ENCODE results near the gene RAB30.
"Not testable (repeated sequence)": the region's sequence is repeated elsewhere in the genome, so short reads cannot be mapped to it uniquely, and the experiment has no call there.

RAB30 gene

DNA sequence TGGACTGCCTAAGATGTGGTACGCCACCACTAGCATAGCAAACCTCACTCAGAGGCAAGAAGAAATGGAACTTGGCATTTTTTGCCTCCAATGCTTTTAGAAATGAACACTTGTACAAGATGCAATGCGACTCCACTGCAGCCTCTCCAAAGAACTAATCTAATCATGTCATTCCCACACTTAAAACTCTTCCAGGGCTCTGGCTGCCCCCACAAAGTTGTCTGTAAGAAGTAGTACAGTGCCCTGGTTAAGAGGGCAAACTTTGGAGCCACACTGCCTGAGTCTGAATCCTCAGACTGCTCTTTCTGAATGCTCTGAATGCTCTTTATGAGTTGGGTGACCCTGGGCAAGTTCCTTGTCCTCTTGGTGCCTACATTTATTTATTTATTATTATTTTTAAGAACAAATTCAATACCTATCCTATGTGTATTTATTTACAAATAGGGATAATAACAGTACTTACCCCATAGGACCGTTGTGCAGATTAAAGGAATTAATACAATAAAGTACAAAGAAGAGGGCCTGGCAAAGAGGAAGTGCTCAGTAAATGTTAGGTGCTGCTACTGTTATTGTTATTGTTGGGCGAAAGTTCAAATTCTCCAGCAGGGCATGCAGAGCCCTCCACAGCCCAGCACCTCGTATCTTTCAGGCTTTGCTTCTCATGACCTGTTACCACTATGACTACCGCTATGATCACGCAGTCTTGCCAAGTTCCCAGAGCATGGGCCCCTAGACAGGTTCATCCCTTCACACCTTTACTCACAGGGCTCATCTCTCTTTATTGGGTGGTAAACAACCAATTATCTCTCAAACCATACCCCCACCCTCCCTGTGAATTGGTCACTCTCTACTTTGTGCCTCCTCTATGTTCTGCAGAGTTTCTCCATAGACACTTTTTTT lies 59.3 kb downstream of the RAB30 start:
- in situ Hi-C loops (cut with HindIII; ENCODE audit: low sequenced_read_pairs): no loop called here

DNA sequence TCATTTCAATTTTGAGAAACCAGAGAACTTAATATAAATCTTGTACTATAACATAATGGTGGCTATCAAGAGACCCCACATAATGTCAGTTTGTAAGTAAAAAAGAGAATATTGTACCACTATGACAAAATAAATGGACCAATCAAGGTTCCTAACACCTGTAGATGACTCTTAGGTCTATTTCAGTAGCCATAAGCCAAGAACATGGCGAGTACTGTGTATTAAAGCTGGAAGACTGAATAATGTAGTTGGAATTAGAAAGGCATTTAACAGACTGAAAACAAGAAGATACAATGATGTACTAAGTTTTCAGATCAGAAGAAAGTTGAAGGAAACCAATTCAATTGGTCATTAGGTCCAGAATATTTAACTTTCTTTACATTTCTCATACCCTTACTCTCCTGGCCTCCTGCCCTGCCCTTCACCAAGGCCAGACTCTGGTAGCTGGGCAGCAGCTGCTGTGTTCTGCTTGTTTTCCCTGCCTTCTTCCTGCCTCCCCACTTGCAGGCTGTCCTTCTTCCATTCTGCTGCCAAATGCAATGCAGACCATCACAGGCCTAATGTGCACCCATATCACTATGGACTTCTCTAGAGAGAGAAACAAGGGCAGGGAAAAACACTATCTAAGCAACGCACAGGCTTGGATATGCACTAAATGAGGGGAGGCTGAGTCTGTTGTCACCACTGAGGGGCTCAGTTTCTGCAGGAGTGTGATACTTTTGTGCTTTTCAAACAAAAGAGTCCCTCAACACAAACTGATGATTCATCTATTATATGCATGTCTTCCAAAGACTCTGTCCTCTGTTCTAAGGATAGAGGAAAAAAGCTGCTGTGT lies 60.1 kb downstream of the RAB30 start:
- in situ Hi-C loops (cut with HindIII; ENCODE audit: low sequenced_read_pairs): no loop called here

DNA sequence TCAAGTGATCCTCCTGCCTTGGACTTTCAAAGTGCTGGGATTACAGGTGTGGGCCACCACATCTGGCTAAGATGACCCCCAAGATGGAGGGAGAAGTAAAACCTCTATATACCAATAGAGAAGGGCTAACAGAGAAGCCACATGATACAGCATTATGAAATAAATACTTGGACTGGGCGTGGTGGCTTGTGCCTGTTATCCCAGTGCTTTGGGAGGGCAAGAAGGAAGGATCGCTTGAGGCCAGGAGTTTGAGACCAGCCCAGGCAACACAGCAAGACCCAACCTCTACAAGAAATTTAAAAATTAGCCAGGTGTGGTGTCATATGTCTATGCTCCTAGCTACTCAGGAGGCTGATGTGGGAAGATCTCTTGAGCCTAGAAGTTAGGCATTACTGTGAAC lies 61.7 kb downstream of the RAB30 start:
- in situ Hi-C loops (cut with HindIII; ENCODE audit: low sequenced_read_pairs): no loop called here

DNA sequence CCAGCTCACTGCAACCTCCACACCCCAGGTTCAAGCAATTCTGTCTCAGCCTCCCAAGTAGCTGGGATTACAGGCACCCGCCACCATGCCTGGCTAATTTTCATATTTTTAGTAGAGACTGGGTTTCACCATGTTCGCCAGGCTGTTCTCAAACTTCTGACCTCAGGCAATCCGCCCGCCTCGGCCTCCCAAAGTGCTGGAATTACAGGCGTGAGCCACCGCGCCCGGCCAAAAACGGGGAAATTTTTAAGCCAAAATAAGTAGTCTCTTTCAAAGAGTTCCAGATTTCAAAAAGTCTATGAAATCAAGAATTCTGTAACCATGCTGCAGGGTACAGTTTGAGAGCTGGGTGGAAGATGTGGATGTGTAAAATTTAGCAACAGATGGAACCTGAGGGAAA lies 62.6 kb downstream of the RAB30 start:
- in situ Hi-C loops (cut with HindIII; ENCODE audit: low sequenced_read_pairs): not testable (repeated sequence)

DNA sequence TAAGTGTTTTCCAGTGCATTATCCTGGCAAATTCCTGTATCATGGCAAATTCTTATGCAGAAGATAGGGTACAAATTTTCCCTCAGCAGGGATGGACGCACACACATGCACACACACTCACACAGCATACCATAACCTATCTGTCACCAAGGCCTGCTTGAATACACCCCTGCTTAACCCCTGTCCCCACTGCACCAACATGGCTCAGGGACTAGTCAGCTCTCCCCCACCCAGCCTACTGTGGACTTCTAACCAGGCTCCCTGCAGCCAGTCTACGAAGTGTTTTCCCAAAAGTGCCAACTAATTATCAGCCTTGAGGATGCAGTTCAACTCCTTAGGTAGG lies 63.1 kb downstream of the RAB30 start:
- in situ Hi-C loops (cut with HindIII; ENCODE audit: low sequenced_read_pairs): no loop called here

DNA sequence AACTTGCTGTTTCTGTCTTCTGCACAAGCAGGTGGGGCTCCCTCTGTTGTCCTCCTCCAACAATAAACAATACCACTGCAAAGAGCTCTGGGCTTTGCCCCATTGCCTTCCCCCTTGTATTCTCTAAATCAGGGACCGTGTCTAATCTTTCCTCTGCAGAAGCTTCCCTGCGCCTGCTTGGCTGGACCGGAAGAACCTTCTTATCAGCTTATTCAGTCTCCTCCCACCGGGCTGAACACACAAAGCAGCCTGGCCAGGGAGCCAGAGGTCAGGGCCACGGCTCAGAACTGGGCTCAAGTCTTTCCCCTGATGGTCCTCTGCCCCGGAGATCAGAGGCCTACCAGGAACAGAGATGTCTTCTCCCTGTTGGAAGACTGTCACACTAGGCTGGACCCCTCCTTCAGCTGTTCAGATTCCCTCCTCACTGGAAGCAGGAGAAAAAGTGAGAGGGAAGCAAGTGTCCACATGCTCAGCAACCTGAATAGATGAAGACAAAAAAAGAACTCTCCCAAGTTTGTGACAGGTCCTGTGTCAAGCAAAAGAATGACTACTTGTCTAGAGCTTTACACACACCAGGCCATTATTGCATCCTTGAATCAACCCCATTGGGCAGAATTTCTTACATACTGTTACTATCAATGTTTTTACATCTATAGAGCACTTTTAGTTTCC lies 63.7 kb downstream of the RAB30 start:
- in situ Hi-C loops (cut with HindIII; ENCODE audit: low sequenced_read_pairs): no loop called here

DNA sequence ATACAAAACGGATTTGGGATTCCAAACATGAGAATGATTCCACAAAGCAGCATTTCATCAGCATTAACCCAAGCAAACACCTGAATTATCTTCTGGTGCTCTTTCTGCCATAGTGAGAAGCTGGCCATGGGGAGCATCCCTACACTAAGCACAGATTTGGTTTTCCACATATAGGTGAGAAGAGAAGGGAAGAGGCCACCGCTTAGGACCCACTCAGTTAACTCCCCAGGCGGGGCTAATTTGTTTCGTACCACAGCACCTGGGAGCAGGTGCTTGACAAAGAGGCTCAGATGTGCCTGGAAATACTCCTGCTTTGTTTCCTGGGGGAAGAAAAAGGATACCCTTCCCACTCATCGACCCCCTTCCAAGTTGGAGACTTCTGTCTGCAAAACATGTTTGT lies 64.2 kb downstream of the RAB30 start:
- in situ Hi-C loops (cut with HindIII; ENCODE audit: low sequenced_read_pairs): no loop called here

DNA sequence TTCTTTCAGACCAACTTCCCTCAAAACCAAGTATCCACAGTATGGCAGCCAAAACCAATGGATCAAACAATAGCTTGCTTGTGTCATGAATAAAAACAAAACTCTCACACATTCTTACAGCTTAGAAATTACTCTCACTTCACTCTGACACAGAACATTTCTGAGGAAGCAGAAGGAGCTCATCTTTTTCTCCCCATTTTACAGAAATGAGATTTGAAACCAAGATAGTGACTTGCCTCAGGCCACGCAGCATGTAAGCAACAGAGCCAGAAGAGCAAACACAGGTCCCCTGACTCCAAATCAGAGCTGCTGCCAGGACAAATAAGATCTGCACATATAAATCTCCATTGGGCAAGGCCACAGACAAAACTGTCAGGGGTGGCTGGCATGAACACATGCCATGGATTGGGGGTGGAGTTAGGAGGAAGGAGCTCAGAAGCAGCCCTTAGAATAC lies 64.8 kb downstream of the RAB30 start:
- in situ Hi-C loops (cut with HindIII; ENCODE audit: low sequenced_read_pairs): no loop called here

DNA sequence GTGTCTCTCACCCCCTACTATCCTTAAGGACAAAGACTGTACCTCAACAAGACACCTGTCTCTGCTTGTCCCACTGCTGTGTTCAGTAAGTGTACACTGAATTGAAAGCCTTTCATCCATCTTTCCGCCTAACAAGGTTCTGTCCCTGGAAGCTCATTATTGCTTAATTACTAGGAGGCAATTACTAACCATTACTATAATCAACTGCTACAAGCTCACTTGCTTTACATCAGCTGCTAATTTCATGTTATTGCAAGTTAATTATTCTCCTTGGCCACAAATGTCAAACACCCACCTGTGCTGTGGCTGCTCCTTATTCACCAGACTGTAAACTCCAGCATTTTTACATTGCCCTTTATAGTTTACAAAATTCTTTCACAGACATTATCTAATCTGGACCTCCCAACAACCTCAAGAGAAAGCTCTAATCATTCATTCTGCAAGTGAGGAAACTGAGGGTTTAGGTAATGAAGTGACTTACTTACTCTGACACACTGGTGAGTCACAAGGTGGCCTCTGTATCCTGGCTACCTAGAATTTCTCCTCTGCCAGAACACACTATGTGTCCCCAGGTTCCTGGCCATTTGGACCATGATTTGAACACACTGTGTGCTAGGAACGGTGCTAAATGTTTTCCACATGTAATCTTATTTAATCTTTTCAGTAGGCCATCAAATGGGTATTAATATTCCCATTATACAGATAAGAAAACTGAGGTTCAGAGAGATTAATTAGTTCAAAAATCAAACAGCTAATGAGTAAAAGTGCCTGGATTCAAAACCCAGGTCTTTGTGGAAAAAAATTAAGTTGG lies 66.7 kb downstream of the RAB30 start:
- in situ Hi-C loops (cut with HindIII; ENCODE audit: low sequenced_read_pairs): no loop called here

DNA sequence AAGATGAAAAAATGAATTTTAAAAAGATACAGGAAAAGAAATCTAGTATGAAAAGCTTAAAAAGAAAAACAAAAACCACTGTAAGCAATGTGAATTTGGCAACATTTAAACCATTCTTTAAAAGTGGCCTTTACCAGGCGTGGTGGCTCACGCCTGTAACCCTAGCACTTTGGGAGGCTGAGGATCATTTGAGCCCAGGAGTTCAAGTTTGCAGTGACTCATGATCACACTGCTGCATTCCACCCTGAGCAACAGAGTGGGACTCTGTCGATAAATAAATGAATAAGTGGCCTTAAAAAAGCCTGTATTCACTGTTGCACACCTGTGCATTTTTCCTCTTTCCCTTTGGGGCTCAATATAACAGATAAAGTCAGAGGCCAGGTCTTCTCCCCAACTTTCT lies 69.2 kb downstream of the RAB30 start:
- in situ Hi-C loops (cut with HindIII; ENCODE audit: low sequenced_read_pairs): no loop called here

DNA sequence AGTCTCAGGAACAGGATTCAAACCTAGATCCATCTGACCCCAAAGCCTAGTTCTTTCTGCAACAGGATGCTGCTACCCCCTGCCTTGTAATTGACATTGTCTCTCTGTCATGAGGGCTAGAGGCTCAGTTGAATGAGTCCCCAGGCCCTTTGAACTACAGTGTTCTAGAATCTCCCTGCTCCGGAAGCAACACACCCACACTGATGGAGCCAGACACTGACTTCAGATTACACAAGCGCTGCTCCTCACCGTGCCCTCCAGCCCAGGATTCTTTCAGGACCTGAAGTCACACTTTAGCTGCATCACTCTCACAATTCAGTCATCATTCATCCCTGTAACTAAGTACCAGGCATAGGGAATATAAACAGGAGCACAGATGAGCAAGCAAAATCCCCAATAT lies 69.6 kb downstream of the RAB30 start:
- in situ Hi-C loops (cut with HindIII; ENCODE audit: low sequenced_read_pairs): no loop called here

DNA sequence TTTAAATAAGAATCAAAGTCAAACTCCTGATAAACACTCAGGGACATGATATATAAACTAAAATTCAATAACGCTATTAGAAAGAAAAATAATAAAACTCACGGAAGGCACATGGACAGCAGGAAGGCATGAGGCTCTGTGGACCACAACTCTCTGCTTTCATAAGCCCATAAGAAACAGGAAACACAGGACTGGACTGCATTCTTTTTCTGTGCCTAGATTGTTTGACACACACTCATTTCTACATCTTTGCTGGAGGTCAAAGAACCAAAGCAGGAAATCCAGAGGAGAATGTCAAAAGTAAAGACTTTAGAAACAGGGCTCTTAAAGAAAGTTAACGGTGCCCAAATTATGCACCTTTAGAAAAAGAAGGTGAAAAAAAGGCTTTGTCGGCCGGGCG lies 71.3 kb downstream of the RAB30 start:
- in situ Hi-C loops (cut with HindIII; ENCODE audit: low sequenced_read_pairs): no loop called here

DNA sequence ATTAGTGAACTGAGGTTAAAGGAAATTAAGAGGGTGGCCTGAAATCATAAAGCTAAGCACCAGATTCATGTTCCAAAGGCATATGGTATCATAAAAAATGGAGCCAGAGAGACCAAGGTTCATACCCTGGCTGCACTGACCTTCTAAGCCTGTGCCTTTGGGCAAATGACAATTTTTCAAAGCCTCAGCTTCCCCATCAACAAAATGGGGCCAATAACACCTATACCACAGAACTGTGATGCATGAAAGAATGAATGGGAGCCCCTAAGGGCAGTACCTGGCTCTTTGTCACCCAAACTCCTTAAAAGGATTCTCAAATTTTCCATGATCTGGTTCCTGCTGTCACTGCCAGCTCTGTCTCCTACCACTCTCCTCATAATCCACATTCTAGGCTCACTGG lies 72.5 kb downstream of the RAB30 start:
- in situ Hi-C loops (cut with HindIII; ENCODE audit: low sequenced_read_pairs): no loop called here

DNA sequence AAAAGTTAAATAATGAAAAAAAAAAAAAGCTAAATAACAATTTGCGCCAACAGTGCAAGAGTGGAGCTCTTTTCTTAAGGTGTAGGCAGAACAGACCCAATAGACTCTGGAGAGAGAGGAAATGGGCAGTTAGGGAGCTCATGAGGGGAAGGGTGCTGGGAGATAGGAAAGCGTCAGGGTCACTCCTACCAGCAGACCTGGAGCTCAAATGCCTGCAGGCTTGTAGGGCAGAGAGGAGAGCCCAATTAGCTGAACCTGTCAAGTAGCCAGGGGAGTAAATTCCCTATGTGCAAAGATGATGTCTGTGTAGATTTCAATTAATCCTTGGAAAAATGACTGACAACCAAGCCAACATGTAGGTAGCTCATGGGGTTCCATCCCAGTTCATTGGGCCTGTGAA lies 73.0 kb downstream of the RAB30 start:
- in situ Hi-C loops (cut with HindIII; ENCODE audit: low sequenced_read_pairs): no loop called here

DNA sequence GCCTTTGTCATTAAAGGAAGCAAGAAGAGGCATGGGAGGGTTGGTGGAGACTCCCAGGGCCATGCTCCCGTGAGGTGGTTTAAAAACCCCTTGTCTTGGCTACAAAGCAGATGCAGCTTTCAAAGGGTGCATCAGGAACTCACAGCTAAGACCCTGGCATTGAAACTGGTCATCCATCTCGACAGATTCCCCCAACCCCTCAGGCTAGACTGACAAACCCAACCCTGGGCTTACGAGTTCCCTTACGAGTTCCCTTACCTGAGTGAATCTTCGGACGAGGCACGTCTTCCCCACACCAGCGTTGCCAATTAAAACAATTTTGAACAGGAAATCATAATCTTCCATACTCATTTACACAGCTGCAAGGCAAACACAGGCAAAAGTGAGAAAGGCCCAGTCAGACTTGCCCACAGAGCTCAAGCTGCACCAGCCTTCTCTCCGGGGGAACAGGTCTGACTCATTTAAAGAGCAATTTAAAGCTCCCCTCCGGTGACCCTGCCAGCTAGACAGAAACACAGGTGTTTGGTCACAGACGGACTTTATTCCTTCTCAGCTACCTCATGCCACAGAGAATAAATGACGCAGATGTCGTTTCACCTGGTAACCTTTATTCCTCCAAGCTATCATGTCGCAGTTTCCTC lies 74.6 kb downstream of the RAB30 start:
- in situ Hi-C loops (cut with HindIII; ENCODE audit: low sequenced_read_pairs): no loop called here

DNA sequence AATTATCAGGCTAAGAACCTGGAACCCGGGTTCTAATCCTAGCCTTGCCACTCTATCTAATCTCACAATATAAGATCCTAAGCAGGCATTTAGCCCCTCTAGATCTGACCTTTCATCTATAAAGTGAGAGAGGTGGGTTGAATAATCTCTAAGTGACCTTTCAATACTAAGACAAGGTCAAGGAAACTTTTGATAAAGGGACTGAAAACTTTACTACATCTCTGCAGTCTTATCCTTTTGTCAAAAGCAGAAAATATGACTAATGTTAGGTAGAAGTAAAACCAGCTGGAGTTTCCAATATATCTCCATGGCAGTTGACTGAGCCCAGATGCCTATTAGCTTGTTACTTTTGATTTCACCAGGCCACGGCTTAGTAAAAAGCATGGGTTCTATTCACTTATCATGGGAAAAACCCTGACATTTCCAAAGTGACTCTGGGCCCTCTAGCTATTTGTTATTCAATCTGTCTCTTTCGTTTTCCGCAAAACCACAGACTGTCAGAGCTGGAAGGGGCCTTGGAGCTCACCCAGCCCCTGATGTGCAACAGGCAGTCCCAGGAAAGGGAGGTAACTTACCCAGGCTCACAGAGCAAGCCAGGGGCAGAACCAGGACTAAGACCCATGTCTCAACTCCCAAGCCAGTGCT lies 75.8 kb downstream of the RAB30 start:
- in situ Hi-C loops (cut with HindIII; ENCODE audit: low sequenced_read_pairs): no loop called here

DNA sequence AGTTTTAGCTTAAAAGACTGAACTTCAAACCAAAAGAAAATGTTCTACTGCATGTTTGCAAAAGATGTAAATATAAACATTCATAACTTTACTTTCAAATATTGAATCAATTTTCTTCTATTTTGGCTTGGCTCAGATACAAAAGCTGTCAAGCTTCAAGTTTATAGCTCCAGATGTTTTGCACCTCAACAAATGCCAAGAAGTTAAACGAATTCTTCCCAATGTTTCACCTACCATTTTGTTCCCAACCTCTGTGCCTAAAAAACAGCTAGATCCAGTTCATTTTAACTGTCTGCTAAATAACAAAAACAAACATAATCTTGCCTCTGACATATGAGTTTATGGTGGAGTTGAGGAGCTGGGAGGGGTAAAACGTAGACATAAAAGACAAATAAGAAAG lies 76.5 kb downstream of the RAB30 start:
- in situ Hi-C loops (cut with HindIII; ENCODE audit: low sequenced_read_pairs): no loop called here

DNA sequence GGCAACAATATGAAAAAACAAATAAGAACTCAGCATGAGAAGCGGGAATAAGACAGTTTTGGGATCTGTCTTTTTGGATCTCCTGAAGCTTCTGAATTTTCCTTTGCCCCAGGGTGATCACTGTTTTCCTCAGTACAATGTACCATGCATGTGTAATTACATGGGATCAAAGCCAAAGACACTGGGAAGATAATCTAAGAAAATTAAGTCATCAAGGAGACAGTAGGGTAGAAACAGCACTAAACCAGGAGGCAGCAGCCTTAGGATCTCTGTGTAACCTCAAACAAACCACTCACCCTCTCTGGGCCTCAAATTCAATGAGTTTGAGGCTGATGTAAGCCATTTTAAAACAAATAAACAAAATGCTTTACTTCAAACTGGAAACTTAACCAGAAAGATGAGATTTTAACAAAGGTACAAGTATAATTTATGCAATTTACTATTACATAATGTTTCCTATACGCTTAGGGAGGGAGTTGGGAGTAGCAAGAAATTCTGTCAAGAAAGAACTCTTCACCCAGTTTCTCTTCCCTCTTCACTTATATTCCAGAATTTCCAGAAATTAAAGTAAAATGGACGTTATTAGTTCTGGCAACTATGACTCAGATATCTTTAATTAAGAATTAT lies 77.0 kb downstream of the RAB30 start:
- in situ Hi-C loops (cut with HindIII; ENCODE audit: low sequenced_read_pairs): no loop called here

DNA sequence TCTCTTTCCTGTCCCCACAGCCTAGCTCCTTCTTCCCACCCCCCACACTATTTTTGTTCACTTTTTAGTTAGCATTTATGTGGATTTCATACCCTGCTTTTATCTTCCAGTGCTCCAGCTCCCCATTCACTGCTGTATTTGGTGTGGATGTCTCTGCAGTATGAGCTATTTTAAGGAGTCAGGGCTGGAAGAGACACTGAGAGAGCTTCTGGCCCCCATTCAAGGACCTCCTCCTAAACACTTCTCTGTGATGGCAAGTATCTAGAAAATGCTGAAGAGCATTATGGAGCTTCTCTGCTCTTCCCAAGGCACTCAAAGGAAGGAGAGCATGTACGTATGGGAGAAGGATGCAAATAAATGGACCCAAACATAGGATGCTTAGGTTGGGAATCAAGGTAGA lies 79.5 kb downstream of the RAB30 start:
- in situ Hi-C loops (cut with HindIII; ENCODE audit: low sequenced_read_pairs): no loop called here

All from endothelial cell of hepatic sinusoid (primary cell).